Neural cell (in vitro differentiated cells): ENCODE measurements around the gene TBATA.

Experiments
- EP300 ChIP-seq: fragments of 450-650 bp; conservative IDR thresholded peaks from 2 replicates; pipeline ENCODE4 v1.6.1; 2014; ENCODE audit warnings: antibody characterized with exemption, mild to moderate bottlenecking, moderate library complexity; ENCODE audit not compliant: poor library complexity, severe bottlenecking
- EZH2 ChIP-seq: fragments of 200-600, 300-800 bp; shearing (Covaris generic), sonication (generic); IDR thresholded peaks from 2 replicates; pipeline ENCODE4 v1.6.1; 2014; ENCODE audit warnings: antibody characterized with exemption, low read length, borderline replicate concordance, mild to moderate bottlenecking; ENCODE audit not compliant: insufficient read depth, poor library complexity, severe bottlenecking
- MXI1 ChIP-seq: fragments of 450-650 bp; conservative IDR thresholded peaks from 2 replicates; pipeline ENCODE4 v1.6.1; 2014; ENCODE audit warnings: antibody characterized with exemption, mild to moderate bottlenecking; ENCODE audit not compliant: poor library complexity, severe bottlenecking
- POLR2AphosphoS5 ChIP-seq: IDR thresholded peaks from 2 replicates; pipeline ENCODE4 v1.6.1; 2012
- RAD21 ChIP-seq: fragments of 450-650 bp; conservative IDR thresholded peaks from 2 replicates; pipeline ENCODE4 v1.6.1; 2014; ENCODE audit warnings: antibody characterized with exemption, mild to moderate bottlenecking, moderate library complexity
- SMC3 ChIP-seq: fragments of 450-650 bp; conservative IDR thresholded peaks from 2 replicates; pipeline ENCODE4 v1.6.1; 2014; ENCODE audit warnings: antibody characterized with exemption, mild to moderate bottlenecking, moderate library complexity; ENCODE audit not compliant: poor library complexity
- TF ChIP-seq, protein P1 (sequence below): fragments of 450-650 bp; IDR thresholded peaks from 2 replicates; pipeline ENCODE4 v1.5.1; 2014; ENCODE audit warnings: antibody characterized with exemption, mild to moderate bottlenecking, moderate library complexity; ENCODE audit not compliant: poor library complexity, severe bottlenecking

DNA sequence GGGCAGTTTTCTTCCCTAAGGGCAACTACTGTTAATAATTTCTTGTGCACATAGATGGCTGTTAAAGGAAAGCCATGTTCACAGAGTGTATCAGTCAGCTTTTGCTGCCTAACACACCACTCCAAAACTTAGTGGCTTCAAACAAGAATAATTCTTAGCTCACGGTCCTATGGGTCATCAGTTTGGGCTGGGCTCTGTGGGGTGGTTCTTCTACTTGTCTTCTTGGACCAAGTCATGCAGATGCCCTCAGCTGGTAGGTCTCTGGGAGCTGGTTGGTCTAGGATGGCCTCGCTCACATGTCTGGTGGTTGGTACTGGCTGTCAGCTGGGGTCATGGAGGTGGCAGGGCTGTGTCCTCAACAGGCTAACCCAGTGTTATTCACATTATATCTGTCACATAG lies 39.6 kb downstream of the TBATA start:
- TF ChIP-seq, protein P1, sequence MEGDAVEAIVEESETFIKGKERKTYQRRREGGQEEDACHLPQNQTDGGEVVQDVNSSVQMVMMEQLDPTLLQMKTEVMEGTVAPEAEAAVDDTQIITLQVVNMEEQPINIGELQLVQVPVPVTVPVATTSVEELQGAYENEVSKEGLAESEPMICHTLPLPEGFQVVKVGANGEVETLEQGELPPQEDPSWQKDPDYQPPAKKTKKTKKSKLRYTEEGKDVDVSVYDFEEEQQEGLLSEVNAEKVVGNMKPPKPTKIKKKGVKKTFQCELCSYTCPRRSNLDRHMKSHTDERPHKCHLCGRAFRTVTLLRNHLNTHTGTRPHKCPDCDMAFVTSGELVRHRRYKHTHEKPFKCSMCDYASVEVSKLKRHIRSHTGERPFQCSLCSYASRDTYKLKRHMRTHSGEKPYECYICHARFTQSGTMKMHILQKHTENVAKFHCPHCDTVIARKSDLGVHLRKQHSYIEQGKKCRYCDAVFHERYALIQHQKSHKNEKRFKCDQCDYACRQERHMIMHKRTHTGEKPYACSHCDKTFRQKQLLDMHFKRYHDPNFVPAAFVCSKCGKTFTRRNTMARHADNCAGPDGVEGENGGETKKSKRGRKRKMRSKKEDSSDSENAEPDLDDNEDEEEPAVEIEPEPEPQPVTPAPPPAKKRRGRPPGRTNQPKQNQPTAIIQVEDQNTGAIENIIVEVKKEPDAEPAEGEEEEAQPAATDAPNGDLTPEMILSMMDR = no peak
- no peak for TF ChIP-seq EZH2
- TF ChIP-seq SMC3 = no peak
- no peak for TF ChIP-seq EP300
- TF ChIP-seq RAD21 = no peak
- TF ChIP-seq MXI1 = no peak
- TF ChIP-seq POLR2AphosphoS5 = no peak
